ENCODE measurements around the gene NUDCD3.

Gene NUDCD3

GRCh38 chr7:44347546-44348114 lies 142.8 kb downstream of the NUDCD3 start:
- no peak for TF ChIP-seq CTCF (conservative IDR thresholded peaks at IDR 0.05; ENCODE audit: control insufficient read depth, insufficient read depth, low read depth, low read length)

GRCh38 chr7:44346063-44346462 lies 144.4 kb downstream of the NUDCD3 start:
- H3K4me3 ChIP-seq (ENCODE audit: control insufficient read depth, low read depth, low read length) = no peak overlapping the region
- TF ChIP-seq CTCF (conservative IDR thresholded peaks at IDR 0.05; ENCODE audit: control insufficient read depth, insufficient read depth, low read depth, low read length) = no peak
- DNase-seq (ENCODE audit: low read depth) = no peak

More at GRCh38 chr7:44347546-44348114, 142.8 kb downstream of the NUDCD3 start:
- no peak for DNase-seq (ENCODE audit: low read depth)
- no peak overlapping the region for H3K4me3 ChIP-seq (ENCODE audit: control insufficient read depth, low read depth, low read length)

DNA sequence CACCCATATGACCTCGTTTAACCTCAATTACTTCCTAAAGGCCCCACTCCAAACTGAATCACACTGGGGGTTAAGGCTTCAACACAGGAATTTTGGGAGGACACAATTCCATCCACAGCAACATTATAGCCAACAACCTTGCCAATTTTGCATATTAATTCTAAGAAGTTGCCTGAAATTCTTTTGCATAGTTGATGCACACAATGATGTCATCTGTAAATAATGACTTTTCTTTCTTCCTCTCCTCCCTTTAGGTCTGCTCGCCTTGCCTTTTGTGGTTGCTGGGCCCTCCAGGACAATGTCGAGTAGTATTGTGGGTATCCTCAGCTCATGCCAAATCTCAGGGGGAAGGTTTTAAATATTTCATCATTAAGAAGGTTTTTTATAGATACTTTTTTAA lies 149.1 kb downstream of the NUDCD3 start:
- no peak overlapping the region for H3K4me3 ChIP-seq (ENCODE audit: control insufficient read depth, low read depth, low read length)
- no peak for TF ChIP-seq CTCF (conservative IDR thresholded peaks at IDR 0.05; ENCODE audit: control insufficient read depth, insufficient read depth, low read depth, low read length)
- no peak for DNase-seq (ENCODE audit: low read depth)

DNA sequence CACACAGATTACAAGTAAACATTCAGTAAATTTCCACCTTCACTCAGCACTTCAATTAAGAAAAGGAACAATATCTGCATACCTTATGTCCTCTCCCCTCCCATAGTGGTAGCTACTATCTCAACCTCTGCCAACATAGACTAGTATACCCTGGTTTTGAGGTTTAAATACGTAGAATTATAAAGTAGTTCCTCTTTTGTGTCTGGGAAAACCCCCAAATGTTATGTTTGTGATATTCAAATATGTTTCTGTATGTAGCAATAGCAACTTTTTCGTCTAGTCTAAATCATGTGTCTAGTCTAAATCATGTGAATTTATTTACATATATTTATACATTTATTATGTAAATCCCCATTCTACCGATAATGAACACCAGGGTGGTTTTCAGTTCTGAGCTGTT lies 151.9 kb downstream of the NUDCD3 start:
- TF ChIP-seq CTCF (conservative IDR thresholded peaks at IDR 0.05; ENCODE audit: control insufficient read depth, insufficient read depth, low read depth, low read length) = no peak
- H3K4me3 ChIP-seq (ENCODE audit: control insufficient read depth, low read depth, low read length) = no peak overlapping the region
- no peak for DNase-seq (ENCODE audit: low read depth)

- no peak for TF ChIP-seq CTCF (conservative IDR thresholded peaks at IDR 0.05; ENCODE audit: control insufficient read depth, insufficient read depth, low read depth, low read length)
- H3K4me3 ChIP-seq (ENCODE audit: control insufficient read depth, low read depth, low read length) = no peak overlapping the region
- no peak for DNase-seq (ENCODE audit: low read depth)
Observed at GRCh38 chr7:44336491-44336890, 154.0 kb downstream of the NUDCD3 start.

- DNase-seq (ENCODE audit: low read depth) = no peak
- H3K4me3 ChIP-seq (ENCODE audit: control insufficient read depth, low read depth, low read length) = no peak overlapping the region
- TF ChIP-seq CTCF (conservative IDR thresholded peaks at IDR 0.05; ENCODE audit: control insufficient read depth, insufficient read depth, low read depth, low read length) = no peak
Observed at GRCh38 chr7:44335184-44335583, 155.3 kb downstream of the NUDCD3 start.

- no peak for TF ChIP-seq CTCF (conservative IDR thresholded peaks at IDR 0.05; ENCODE audit: control insufficient read depth, insufficient read depth, low read depth, low read length)
- no peak overlapping the region for H3K4me3 ChIP-seq (ENCODE audit: control insufficient read depth, low read depth, low read length)
- no peak for DNase-seq (ENCODE audit: low read depth)
Observed at GRCh38 chr7:44334734-44335097, 155.7 kb downstream of the NUDCD3 start.
